NOMO-1 treated with dmso at 0.1 percent for 144 hours (cell line): ENCODE results near the gene ZNF428.
"Not testable (repeated sequence)": the region's sequence is repeated elsewhere in the genome, so short reads cannot be mapped to it uniquely, and the experiment has no call there.

ENCODE experiments used
- DNase-seq: peaks from one replicate; lab custom pipeline; 2025; ENCODE audit not compliant: unreplicated experiment; lab: John Stamatoyannopoulos, UW

The ZNF428 gene, protein sequence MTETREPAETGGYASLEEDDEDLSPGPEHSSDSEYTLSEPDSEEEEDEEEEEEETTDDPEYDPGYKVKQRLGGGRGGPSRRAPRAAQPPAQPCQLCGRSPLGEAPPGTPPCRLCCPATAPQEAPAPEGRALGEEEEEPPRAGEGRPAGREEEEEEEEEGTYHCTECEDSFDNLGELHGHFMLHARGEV

GRCh38 chr19:43619262-43620060 lies at the start of gene ZNF428:
Gene ZNF428, minus strand, starts transcription at chr19:43619629. Its CDS starts 5,325 bp downstream, at chr19:43614304.
- DNase-seq = peak; percentile 67

DNA sequence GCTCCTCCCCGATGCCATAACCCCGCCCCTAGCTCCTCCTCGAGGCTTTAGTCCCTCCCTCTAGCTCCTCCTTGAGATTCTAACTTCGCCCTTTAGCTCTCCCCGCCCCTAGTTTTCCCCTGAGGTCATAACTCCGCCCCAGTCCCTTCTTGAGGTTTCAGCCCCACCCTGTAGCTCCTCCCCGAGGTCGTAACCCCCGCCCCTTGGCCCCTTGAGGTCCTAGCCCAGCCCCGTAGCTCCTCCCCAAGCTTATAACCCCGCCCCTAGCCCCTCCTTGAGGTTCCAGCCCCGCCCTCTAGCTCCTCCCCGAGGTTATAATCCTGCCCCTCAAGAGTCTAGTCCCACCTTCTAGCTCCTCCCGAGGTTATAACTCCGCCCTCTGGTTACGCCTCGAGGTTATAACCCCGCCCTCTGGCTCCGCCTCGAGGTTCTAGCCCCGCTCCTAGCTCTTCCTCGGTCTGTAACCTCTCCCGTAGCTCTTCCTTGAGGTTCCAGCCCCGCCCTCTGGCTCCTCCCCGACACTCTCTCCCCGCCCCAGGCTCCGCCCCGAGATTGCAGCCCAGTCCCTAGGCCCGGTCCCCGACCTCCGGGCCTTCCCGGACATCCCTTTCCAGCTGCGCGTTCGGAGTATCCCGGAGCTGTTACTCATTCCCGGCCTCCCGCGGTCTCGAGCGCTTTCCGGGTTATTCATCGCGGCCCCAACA lies 49.1 kb upstream of the ZNF428 start:
- peak; percentile 98 for DNase-seq

- no peak for DNase-seq
Measured at GRCh38 chr19:43667876-43668405, 48.5 kb upstream of the ZNF428 start.

DNA sequence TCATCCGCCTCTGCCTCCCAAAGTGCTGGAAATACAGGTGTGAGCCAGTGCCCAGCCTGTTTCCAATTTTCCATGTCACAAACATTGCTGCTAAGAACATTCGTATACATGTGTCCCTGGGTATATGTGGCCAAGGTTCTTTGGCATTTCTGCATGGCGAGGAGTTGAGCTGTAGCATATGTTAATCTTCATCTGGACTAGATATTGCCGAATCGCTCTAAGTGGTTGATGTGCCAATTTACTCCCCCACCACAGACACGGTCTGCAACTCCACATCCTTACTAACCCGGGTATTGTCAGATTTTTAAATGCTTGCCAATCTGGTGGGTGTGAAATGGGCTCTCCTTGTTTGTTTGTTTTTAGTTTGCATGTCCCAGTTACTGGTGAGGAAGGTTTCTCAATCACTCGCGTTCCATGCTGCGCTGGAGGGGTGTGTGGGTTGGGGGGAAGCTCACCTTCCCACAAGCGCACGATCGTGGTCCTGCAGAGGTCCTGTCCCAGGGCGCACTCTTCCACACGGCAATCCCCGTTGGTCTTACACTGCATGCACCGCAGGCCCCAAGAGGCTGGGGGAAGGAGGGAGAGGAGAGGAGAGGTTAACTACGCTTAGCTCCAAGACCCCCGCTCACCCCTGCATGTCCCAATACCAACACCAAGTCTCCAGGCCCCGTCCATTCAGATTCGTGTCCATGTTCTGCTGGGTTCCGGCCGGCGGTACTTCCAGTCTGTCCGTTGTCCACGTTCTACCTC lies 47.9 kb upstream of the ZNF428 start:
- DNase-seq = no peak

DNA sequence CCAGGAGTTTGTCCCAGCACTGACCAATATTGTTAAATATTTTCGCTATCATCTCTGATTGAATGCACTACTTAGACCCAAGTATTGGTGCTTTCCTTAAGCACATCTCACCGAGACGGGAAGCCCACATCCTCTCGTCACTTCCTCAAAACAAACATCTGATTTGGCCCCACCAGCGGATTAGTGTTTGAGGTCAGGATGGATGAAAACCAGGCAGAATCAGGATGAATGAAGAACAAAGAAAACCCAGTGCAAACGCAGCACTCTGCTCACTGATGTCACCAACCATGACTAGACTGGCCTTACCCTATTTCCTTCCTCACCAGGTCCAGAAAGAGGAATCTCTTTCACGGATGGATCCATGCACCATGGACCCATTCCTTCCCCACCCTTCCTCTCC lies 44.6 kb upstream of the ZNF428 start:
- DNase-seq = no peak

DNA sequence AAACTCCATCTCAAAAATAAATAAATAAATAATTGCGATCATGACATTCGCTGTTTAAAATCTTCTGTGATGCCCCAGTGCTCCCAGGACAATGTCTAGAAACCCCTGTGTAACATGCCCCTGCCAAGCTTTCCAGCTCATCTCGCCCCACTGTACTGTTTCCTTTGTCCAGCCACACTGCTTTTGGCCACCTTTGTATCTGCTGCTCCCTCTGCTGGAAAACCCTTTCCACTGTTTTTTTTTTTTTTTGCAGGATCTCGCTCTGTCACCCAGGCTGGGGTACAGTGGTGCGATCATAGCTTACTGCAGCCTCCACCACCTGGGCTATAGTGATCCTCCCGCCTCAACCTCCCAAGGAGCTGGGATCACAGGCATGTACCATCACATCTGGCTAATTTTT lies 43.1 kb upstream of the ZNF428 start:
- DNase-seq = no peak

- DNase-seq = no peak
Measured at GRCh38 chr19:43660971-43661360, 41.5 kb upstream of the ZNF428 start.

GRCh38 chr19:43660301-43660970 lies 41.0 kb upstream of the ZNF428 start:
- DNase-seq = no peak

- no peak for DNase-seq
Measured at GRCh38 chr19:43658494-43658893, 39.1 kb upstream of the ZNF428 start.

DNA sequence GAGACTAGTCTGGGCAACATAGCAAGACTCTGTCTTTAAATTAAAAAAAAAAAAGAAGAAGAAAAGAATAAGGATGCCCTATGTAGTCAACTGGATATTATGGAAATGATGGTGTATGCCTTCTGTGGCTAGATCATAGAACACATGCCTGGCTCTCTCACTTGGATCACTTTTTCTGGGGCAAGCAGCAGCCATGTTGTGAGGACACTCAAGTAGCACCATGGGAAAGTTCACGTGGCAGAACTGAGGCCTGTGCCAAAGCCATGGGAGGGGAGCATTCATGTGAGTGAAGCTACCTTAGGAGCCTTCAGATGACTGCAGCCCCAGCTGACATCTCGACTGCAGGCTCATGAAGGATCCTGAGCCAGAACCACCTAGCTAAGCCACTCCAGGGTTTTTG lies 38.6 kb upstream of the ZNF428 start:
- DNase-seq = no peak

DNA sequence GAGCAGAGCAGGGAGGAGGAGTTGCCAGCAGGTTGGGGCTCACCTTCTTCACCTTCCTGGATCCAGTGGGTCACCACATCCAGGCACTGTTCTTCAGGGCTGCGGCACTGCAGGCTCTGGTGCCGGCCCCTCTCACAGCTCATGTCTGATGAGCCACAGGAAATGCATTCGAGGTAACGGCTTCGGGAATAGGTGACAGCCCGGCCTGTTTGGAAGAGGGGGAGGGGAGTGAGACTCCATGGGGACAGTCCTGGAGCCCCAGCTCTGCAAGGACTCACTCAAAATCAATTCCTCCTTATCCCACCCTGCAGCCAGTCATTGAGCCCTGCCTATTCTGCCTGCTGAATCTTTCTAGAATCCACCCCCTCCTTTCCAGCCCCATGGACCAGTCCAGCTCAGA lies 37.0 kb upstream of the ZNF428 start:
- no peak for DNase-seq

DNA sequence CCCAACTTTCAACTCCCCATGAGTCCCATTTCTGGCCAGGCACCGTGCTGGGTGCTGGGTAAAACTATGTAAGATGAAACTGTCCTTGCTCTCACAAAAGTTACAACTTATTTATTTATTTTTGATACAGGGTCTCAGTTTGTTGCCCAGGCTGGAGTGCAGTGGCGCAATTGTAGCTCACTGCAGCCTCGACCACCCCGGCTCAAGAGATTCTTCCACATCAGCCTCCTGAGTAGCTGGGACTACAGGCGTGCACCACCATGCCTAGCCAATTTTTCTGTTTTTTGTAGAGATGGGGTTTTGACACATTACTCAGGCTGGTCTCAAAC lies 33.1 kb upstream of the ZNF428 start:
- DNase-seq = no peak

DNA sequence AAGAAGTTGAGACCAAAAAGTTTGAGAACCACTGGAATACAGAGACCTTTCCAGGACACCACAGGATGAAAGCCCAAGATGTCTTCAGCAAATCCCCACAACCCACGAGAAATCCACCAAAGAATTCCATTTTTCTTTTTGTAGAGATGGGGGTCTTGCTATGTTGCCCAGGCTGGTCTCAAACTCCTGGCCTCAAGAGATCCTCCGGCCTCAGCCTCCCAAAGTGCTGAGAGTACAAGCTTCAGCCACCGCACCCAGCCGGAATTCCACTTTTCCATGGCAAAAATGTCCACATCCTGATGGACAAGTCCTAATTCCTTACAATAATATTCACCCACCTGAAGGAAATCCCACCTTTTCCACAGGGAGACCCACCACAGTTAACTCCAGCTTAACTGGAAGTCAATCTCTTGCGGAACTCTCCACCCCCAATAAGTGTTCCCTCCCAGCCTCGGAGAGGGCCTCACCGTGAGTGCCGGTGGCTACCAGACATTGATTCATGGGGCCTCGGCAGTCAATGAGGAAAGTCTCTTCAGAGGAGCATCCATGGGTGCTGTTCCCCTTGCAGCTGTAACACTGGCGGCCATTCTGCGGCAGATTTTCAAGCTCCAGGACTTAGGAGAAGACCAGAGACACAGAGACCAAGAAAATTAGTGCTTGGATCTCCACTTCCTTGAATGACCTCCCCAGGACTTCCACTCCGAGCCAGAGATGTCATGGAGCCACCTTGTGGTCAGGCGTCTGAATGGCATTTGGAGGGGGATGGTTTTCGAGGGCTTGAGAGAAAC lies 32.5 kb upstream of the ZNF428 start:
- DNase-seq = peak; percentile 8

GRCh38 chr19:43650276-43650675 lies 30.8 kb upstream of the ZNF428 start:
- not testable (repeated sequence) for DNase-seq

DNA sequence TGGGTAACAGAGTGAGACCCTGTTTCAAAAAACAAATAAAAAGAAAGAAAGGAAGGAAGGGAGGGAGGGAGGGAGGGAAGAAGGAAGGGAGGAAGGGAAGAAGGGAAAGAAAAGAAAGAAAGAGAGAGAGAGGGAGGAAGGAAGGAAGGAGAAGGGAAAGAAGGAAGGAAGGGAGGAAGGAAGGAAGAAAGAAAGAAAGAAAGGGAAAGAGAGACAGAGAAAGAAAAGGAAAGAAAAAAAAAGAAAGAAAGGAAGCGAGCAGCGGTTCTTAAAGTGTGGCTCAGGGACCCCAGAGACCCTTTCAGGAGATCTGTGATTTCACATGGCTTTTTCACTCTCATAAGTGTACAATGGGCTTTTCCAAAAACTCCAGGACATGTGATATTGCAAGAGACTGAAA lies 30.1 kb upstream of the ZNF428 start:
- no peak for DNase-seq

- no peak for DNase-seq
Measured at GRCh38 chr19:43648633-43649032, 29.2 kb upstream of the ZNF428 start.

DNA sequence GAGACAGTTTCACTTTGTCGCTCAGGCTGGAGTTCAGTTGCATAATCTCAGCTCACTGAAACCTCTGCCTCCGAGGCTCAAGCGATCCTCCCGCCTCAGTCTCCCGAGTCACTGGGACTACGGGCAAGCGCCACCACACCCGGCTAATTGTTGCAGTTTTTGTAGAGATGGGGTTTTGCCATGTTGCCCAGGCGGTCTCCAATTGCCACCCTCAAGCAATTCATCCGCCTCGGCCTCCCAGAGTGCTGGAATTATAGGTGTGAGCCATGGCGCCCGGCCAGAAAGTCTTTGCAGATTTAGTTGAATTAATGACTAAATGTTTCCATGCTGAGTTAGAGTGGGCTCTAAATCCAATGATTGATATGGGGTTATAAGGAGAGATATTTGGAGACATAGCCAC lies 24.8 kb upstream of the ZNF428 start:
- DNase-seq = no peak

DNA sequence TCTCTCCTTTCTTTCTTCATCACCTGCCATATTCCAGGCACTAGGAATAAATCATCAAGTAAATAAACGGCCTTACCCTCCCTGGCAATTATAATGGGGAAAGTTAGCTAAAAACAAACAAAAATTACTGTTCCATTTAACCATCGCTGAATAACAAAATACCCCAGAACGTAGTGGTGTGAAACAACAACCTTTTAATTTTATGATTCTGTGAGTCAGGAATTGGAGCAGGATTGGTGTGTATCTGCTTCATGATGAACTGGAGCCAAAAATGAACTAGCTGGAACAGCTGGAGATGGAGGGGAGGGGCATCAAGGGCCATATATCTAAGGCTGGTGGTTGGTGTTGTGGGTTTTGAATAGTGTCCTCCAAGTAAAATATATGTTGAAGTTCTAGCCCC lies 23.9 kb upstream of the ZNF428 start:
- no peak for DNase-seq

DNA sequence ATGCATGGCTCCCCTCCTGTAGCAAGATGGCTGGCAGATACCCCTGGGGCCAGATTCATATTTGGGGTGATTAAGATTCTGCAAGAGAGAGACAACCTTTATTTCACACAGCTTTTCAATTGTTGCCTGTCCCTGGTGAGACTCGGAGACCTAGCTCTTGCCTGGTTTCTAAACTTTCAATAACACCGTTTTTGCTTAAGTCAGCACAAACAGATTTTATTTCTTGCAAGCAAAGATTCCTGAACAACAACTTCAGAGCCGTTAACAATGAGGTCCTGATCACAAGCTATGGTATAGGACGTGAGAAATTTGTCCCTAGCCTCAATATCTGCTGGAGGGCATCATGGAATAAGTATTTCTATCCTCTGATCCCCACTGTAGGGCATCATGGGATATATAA lies 23.1 kb upstream of the ZNF428 start:
- DNase-seq = no peak

GRCh38 chr19:43641333-43641732 lies 21.9 kb upstream of the ZNF428 start:
- no peak for DNase-seq
